GM20431 (cell line): ENCODE measurements around the gene KLHL30.

Experiments
- in situ Hi-C: fragments of 300-500 bp; cut with MseI, MboI; formaldehyde crosslinking; loops from one replicate; pipeline ENCODE4 v1.15.0; 2020; ENCODE audit warnings: low sequenced_read_pairs; ENCODE audit not compliant: unreplicated experiment

KLHL30 gene

GRCh38 chr2:238130111-238130695 is 8.3 kb upstream of the KLHL30 start:
- in situ Hi-C loops: no loop called here

- in situ Hi-C loops: no loop called here
Observed at GRCh38 chr2:238130696-238131628, 7.5 kb upstream of the KLHL30 start.

- in situ Hi-C loops: no loop called here
Observed at GRCh38 chr2:238131761-238132462, 6.6 kb upstream of the KLHL30 start.

GRCh38 chr2:238132463-238133450 is 5.7 kb upstream of the KLHL30 start:
- in situ Hi-C loops: no loop called here

DNA sequence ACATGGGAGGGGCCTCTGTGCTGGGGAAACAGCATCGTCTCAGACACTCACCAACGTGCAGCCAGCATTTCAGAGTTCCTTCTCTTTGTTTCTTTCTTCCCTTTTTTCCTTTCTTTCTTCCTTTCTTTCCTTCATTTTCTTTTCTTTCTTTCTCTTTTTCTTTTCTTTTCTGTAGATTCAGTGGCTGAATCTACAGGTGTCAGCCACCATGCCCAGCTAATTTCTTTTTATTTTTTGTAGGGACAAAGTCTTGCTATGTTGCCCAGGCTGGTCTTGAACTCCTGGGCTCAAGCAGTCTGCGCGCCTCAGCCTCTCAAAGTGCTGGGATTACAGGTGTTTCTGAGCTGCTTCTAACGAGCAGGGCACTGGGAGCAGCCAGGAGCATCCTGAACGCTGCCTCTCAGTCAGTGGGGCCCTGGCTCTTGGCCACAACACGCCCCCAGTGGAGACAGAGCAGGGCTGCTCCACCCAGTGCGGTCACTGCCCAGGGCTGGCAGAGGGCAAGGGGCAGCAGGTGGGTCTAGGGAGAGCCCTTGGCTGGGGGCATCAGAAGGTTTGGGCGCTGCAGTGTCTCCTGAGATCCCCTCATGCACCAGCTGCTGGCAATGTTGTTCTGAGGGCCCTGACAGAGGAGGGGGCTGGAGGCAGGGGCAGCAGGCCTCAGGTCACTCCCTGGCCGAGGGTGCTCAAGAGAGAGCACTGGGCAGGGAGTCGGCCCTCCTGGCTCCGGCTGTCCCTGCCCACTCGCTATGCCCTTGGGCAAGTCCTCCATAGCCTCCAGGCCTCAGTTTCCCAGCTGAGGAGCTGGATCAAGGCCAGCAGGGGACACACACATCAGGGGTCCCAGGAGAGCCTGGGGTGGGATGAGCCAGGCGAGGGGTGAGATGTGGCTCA is 4.7 kb upstream of the KLHL30 start:
- in situ Hi-C loops: no loop called here

GRCh38 chr2:238134393-238134785 is 4.1 kb upstream of the KLHL30 start:
- in situ Hi-C loops: no loop called here

GRCh38 chr2:238135601-238136150 is 2.8 kb upstream of the KLHL30 start:
- in situ Hi-C loops: no loop called here

DNA sequence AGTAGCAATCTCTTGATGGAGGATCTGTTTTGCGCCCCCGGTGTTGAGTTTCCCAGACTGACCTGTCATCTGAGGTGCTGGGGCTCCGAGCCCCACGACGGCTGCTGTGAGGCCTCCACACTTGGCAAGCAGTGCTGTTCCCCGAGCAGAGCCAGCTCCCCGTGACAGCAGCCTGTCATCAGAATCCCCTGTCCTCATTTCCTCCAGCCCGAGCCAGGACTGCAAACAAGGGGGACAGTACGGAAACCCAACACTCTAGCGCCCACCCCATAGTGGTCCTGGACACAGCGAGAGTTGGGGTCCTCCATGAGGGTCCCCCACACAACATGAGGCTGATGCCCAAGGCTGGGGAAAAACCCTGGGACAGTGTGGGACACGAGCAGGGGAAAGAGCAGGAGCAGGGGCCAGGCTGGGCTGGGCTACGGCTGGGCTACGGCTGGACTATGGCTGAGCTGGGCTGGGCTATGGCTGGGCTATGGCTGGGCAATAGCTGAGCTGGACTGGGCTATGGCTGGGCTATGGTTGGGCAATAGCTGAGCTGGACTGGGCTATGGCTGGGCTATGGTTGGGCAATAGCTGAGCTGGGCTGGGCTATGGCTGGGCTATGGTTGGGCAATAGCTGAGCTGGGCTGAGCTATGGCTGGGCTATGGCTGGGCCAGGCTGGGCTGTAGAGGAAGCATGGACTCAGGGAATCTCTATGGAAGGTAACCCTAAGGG is 1.5 kb upstream of the KLHL30 start:
- in situ Hi-C loops: no loop called here

- in situ Hi-C loops: no loop called here
Observed at GRCh38 chr2:238137885-238138284, 583 bp upstream of the KLHL30 start.

GRCh38 chr2:238139196-238140039 is 950 bp downstream of the KLHL30 start:
- in situ Hi-C loops: no loop called here

- in situ Hi-C loops: no loop called here
Observed at GRCh38 chr2:238140040-238140439, 1.6 kb downstream of the KLHL30 start.

- in situ Hi-C loops: no loop called here
Observed at GRCh38 chr2:238140721-238141540, 2.5 kb downstream of the KLHL30 start.

DNA sequence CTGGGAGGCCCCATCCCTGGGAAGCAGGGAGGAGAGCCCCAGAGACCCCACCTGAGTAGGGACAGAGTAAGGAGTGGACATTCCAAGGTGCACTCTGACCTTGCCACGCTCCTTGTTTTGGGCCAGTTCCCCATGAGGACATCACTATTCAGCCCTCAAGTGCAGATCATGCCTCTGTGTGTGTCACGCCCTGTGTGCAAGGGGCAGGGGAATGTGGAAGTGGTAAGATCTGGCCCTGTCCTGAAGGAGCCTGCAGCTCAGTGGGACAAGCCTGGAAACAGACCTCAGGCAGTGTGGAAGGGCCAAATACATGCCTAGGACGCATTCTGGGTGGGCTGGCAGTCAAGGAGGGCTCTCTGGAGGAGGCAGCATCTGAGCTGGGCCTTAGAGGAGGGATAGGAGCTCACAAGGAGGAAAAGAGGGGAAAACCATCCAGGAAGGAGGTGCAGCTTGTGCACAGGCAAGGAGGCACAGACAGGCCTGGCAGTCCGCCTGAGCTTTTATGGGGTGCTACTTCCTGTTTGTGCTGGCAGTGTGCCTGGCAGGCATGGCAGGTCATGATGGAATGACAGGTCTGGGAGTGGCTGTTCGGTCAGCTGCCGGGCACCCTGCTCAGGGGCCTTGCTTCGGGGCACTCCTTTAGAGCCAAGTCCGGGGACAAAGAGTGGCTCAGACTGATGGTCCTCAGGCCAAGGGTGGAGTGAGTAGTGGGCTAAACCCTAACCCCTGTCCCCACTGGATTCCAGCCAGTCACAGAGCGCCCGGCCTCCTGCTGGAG is 3.3 kb downstream of the KLHL30 start:
- in situ Hi-C loops: no loop called here

- in situ Hi-C loops: no loop called here
Observed at GRCh38 chr2:238142382-238143205, 4.1 kb downstream of the KLHL30 start.
